SK-N-SH (cell line): Measurements from ENCODE around the gene KDM4C.

Experiments
- CTCF ChIP-seq: fragments of 200-600 bp; sonication (generic); IDR thresholded peaks from 2 replicates; pipeline ENCODE4 v1.6.1; 2017; ENCODE audit warnings: antibody characterized with exemption, mild to moderate bottlenecking, moderate library complexity
- EP300 ChIP-seq, 2 experiments: IDR thresholded peaks; 2 replicates each; pipeline versions ENCODE4 v1.4.0 to v1.6.1; 2012; ENCODE audit warnings: borderline replicate concordance in 1 of 2, low read depth in 1 of 2, low read length in 1 of 2
- EZH2phosphoT487 ChIP-seq: fragments of 200-600 bp; sonication (generic); IDR thresholded peaks from 2 replicates; pipeline ENCODE4 v1.6.1; 2017; ENCODE audit warnings: low read depth, mixed run types, mild to moderate bottlenecking, antibody characterized with exemption, moderate library complexity, borderline replicate concordance
- GATA2 ChIP-seq: sonication (generic); formaldehyde crosslinking; IDR thresholded peaks from 2 replicates; pipeline ENCODE4 v1.5.0; 2020; ENCODE audit warnings: mild to moderate bottlenecking, missing genetic modification reagents
- POLR2AphosphoS5 ChIP-seq: IDR thresholded peaks from 2 replicates; pipeline ENCODE4 v1.6.1; 2012; ENCODE audit warnings: low read depth, low read length
- RAD21 ChIP-seq: IDR thresholded peaks from 2 replicates; pipeline ENCODE4 v1.6.1; 2012; ENCODE audit warnings: mild to moderate bottlenecking, low read length
- SMC3 ChIP-seq: IDR thresholded peaks from 2 replicates; pipeline ENCODE4 v1.6.1; 2012; ENCODE audit warnings: low read depth, low read length, improper control_type of control experiment

DNA sequence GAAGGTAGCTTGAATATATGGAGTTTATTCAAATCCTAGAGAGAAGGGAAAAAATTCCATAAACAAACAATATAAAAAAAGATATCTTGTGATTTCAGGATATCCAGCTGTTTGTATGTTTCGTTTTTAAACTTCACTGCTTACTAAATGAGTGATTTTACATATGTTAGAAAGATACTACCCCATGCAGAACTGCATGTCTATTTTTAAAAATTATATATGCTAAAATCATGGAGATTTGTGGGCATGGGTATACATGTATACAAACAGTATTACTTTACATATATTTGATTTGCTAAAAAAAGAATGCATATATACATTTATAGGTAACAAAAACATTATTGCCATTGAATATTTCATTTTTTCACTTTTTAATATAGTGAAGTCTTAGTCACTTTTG lies 178.3 kb downstream of the KDM4C start:
- TF ChIP-seq GATA2 (no peak), CTCF (no peak), POLR2AphosphoS5 (no peak), RAD21 (no peak), EP300 (IDR thresholded peaks at IDR 0.05; ENCODE audit: borderline replicate concordance in 1 of 2, low read depth in 1 of 2, low read length in 1 of 2) (no peak), EZH2phosphoT487 (no peak), SMC3 (no peak)
